ENCODE measurements around the gene DDTL. TPM values are rescaled to one million over a fixed set of nuclear protein-coding genes. Genes with fewer than 3 reads are reported as not detected.
"Not testable (repeated sequence)": the region's sequence is repeated elsewhere in the genome, so short reads cannot be mapped to it uniquely, and the experiment has no call there.

The DDTL gene
- total and polyA plus RNA-seq, 2 experiments from 2014 or later = 3.5 to 13.8 TPM

GRCh38 chr22:23977304-23977703, 10.6 kb downstream of the DDTL start:
- H3K27me3 ChIP-seq; H3K4me1 ChIP-seq (ENCODE audit: low read depth); H3K27ac ChIP-seq: not testable (repeated sequence)

GRCh38 chr22:23979557-23980240, 13.0 kb downstream of the DDTL start, which contains the start of gene GSTT2:
GSTT2 (plus strand) TSS chr22:23980134.
- not testable (repeated sequence) for H3K9me3 ChIP-seq (ENCODE audit: low read depth); H3K27ac ChIP-seq; H3K36me3 ChIP-seq; H3K27me3 ChIP-seq; H3K4me3 ChIP-seq; H3K4me1 ChIP-seq (ENCODE audit: low read depth); DNase-seq (ENCODE audit: low read depth in 1 of 2, low spot score in 1 of 2)

More at GRCh38 chr22:23977304-23977703, 10.6 kb downstream of the DDTL start:
- not testable (repeated sequence) for H3K4me3 ChIP-seq; DNase-seq (ENCODE audit: low read depth in 1 of 2, low spot score in 1 of 2); H3K9me3 ChIP-seq (ENCODE audit: low read depth); H3K36me3 ChIP-seq

- not testable (repeated sequence) for DNase-seq (ENCODE audit: low read depth in 1 of 2, low spot score in 1 of 2); H3K4me3 ChIP-seq; H3K9me3 ChIP-seq (ENCODE audit: low read depth); H3K36me3 ChIP-seq; H3K27me3 ChIP-seq; H3K27ac ChIP-seq; H3K4me1 ChIP-seq (ENCODE audit: low read depth)
These were observed 13.9 kb downstream of the DDTL start for GRCh38 chr22:23980567-23980966.

GRCh38 chr22:23984430-23984829, 17.7 kb downstream of the DDTL start:
- Histone ChIP-seq H3K9me3 (ENCODE audit: low read depth) (no peaks in the 10 kb centered on the region), H3K4me1 (ENCODE audit: low read depth) (no peaks in the 10 kb centered on the region), H3K36me3 (no peaks in the 10 kb centered on the region), H3K4me3 (no peak overlapping the region), H3K27ac (no peak overlapping the region), H3K27me3 (no peaks in the 10 kb centered on the region)
- DNase-seq (ENCODE audit: low read depth in 1 of 2, low spot score in 1 of 2) = peak; percentile 63 to 70
- TF ChIP-seq CTCF (IDR thresholded peaks at IDR 0.05; ENCODE audit: low read depth, low read length) = peak; percentile 70

GRCh38 chr22:23986089-23986488, 19.4 kb downstream of the DDTL start:
- not testable (repeated sequence) for H3K36me3 ChIP-seq; DNase-seq (ENCODE audit: low read depth in 1 of 2, low spot score in 1 of 2); H3K27ac ChIP-seq; H3K4me3 ChIP-seq; H3K4me1 ChIP-seq (ENCODE audit: low read depth); H3K9me3 ChIP-seq (ENCODE audit: low read depth); H3K27me3 ChIP-seq

- not testable (repeated sequence) for H3K4me3 ChIP-seq; DNase-seq (ENCODE audit: low read depth in 1 of 2, low spot score in 1 of 2); H3K9me3 ChIP-seq (ENCODE audit: low read depth); H3K27me3 ChIP-seq; H3K4me1 ChIP-seq (ENCODE audit: low read depth); H3K27ac ChIP-seq; H3K36me3 ChIP-seq
These were observed 20.0 kb downstream of the DDTL start for GRCh38 chr22:23986538-23987178.

- DNase-seq (ENCODE audit: low read depth in 1 of 2, low spot score in 1 of 2); H3K4me1 ChIP-seq (ENCODE audit: low read depth): not testable (repeated sequence)
These were observed 23.0 kb downstream of the DDTL start for GRCh38 chr22:23989583-23990244.

GRCh38 chr22:23993080-23993479, 26.4 kb downstream of the DDTL start:
- not testable (repeated sequence) for H3K27ac ChIP-seq

More at GRCh38 chr22:23989583-23990244, 23.0 kb downstream of the DDTL start:
- not testable (repeated sequence) for H3K4me3 ChIP-seq; H3K27me3 ChIP-seq; H3K9me3 ChIP-seq (ENCODE audit: low read depth); H3K27ac ChIP-seq; H3K36me3 ChIP-seq

GRCh38 chr22:23993581-23994177, 27.0 kb downstream of the DDTL start:
- not testable (repeated sequence) for H3K27me3 ChIP-seq; H3K4me3 ChIP-seq; H3K9me3 ChIP-seq (ENCODE audit: low read depth); DNase-seq (ENCODE audit: low read depth in 1 of 2, low spot score in 1 of 2); H3K27ac ChIP-seq; H3K4me1 ChIP-seq (ENCODE audit: low read depth); H3K36me3 ChIP-seq

More at GRCh38 chr22:23993080-23993479, 26.4 kb downstream of the DDTL start:
- not testable (repeated sequence) for H3K9me3 ChIP-seq (ENCODE audit: low read depth); H3K4me3 ChIP-seq; H3K36me3 ChIP-seq; H3K27me3 ChIP-seq; H3K4me1 ChIP-seq (ENCODE audit: low read depth); DNase-seq (ENCODE audit: low read depth in 1 of 2, low spot score in 1 of 2)

All from cardiac muscle cell (in vitro differentiated cells and primary cell).